Sciatic nerve (tissue), 2 donors: ENCODE data around the gene DOCK2. TPM values are rescaled to one million over a fixed set of nuclear protein-coding genes. Genes with fewer than 3 reads are reported as not detected.
"Not testable (repeated sequence)": the region's sequence is repeated elsewhere in the genome, so short reads cannot be mapped to it uniquely, and the experiment has no call there.

Source experiments
- ATAC-seq: fragments of 200-7000 bp; cut with Tn5 transposase; one replicate; pipeline ENCODE4 v1.9.1; 2020; ENCODE audit warnings: mild to moderate bottlenecking, moderate library complexity
- DNase-seq: peaks from one replicate; pipeline ENCODE4 v3.0.0-alpha.2; 2020; ENCODE audit warnings: low spot score
- intact Hi-C: fragments of 100-400 bp; cut with DNase I; formaldehyde crosslinking; loops from one replicate; pipeline ENCODE4 v1.14.2; 2022
- total RNA-seq: library from RNA; stranded (reverse); fragmentation: NEBNext Ultra II Directional; extraction: Animal tissue kit (Norgen Biotek cat#: 25700); gene quantifications from one replicate; pipeline ENCODE4 v1.2.1, GENCODE V29; 2021
- donor health status: DM: no; HTN: no; CAD: no.
- donor health status: DM: no; HTN: no; CAD: no.

The DOCK2 gene
- total RNA-seq, 1 donor from 2014 or later, result 32.9 TPM

- intact Hi-C loops, result no loop called here
- ATAC-seq, result no peak
- DNase-seq, result no peak
These were observed 162.0 kb downstream of the DOCK2 start for GRCh38 chr5:169798906-169799660.

GRCh38 chr5:169801324-169801777 lies 164.3 kb downstream of the DOCK2 start:
- intact Hi-C loops, result no loop called here
- DNase-seq (no peak), ATAC-seq (no peak)

GRCh38 chr5:169801781-169802180 lies 164.7 kb downstream of the DOCK2 start:
- DNase-seq, result no peak
- ATAC-seq, result no peak
- intact Hi-C loops, result no loop called here

GRCh38 chr5:169803077-169803981 lies 166.3 kb downstream of the DOCK2 start:
- intact Hi-C loops, result no loop called here
- DNase-seq (no peak), ATAC-seq (peak; percentile 32)

- ATAC-seq (no peak), DNase-seq (no peak)
- intact Hi-C loops, result loop anchor here (5.0 kb wide), 1 partner anchor 1718 kb away; no protein-coding TSS in a partner anchor
These were observed 167.8 kb downstream of the DOCK2 start for GRCh38 chr5:169804861-169805260.

GRCh38 chr5:169805527-169805934 lies 168.5 kb downstream of the DOCK2 start:
- ATAC-seq, result no peak
- intact Hi-C loops, result loop anchor here (5.0 kb wide), 1 partner anchor 1718 kb away; no protein-coding TSS in a partner anchor
- no peak for DNase-seq

GRCh38 chr5:169805937-169806700 lies 169.0 kb downstream of the DOCK2 start:
- DNase-seq (no peak), ATAC-seq (no peak)
- intact Hi-C loops, result loop anchor here (5.0 kb wide), 1 partner anchor 1719 kb away; no protein-coding TSS in a partner anchor

- DNase-seq (no peak), ATAC-seq (no peak)
- intact Hi-C loops, result loop anchor here (5.0 kb wide), 1 partner anchor 1721 kb away; no protein-coding TSS in a partner anchor
These were observed 171.1 kb downstream of the DOCK2 start for GRCh38 chr5:169808118-169808581.

GRCh38 chr5:169808880-169809279 lies 171.8 kb downstream of the DOCK2 start:
- intact Hi-C loops, result loop anchor here (5.0 kb wide), 1 partner anchor 1722 kb away; no protein-coding TSS in a partner anchor
- ATAC-seq, DNase-seq: not testable (repeated sequence)

GRCh38 chr5:169809281-169809680 lies 172.2 kb downstream of the DOCK2 start:
- no peak for DNase-seq
- no peak for ATAC-seq
- intact Hi-C loops, result loop anchor here (5.0 kb wide), 1 partner anchor 1722 kb away; no protein-coding TSS in a partner anchor

GRCh38 chr5:169810524-169810923 lies 173.4 kb downstream of the DOCK2 start:
- no peak for DNase-seq
- intact Hi-C loops, result no loop called here
- ATAC-seq, result no peak

GRCh38 chr5:169811023-169811422 lies 173.9 kb downstream of the DOCK2 start:
- intact Hi-C loops, result no loop called here
- DNase-seq, result no peak
- no peak for ATAC-seq

- intact Hi-C loops, result no loop called here
- ATAC-seq, result no peak
- no peak for DNase-seq
These were observed 174.6 kb downstream of the DOCK2 start for GRCh38 chr5:169811680-169812079.

- intact Hi-C loops, result no loop called here
- ATAC-seq, result no peak
- no peak for DNase-seq
These were observed 175.7 kb downstream of the DOCK2 start for GRCh38 chr5:169812786-169813185.

- no peak for ATAC-seq
- intact Hi-C loops, result no loop called here
- DNase-seq, result no peak
These were observed 177.0 kb downstream of the DOCK2 start for GRCh38 chr5:169814045-169814444.

GRCh38 chr5:169814522-169814921 lies 177.4 kb downstream of the DOCK2 start:
- intact Hi-C loops, result no loop called here
- no peak for ATAC-seq
- DNase-seq, result no peak

- intact Hi-C loops, result no loop called here
- ATAC-seq (no peak), DNase-seq (no peak)
These were observed 180.0 kb downstream of the DOCK2 start for GRCh38 chr5:169817031-169817430.

- ATAC-seq (no peak), DNase-seq (no peak)
- intact Hi-C loops, result no loop called here
These were observed 189.5 kb downstream of the DOCK2 start for GRCh38 chr5:169826618-169827017.

- DNase-seq (no peak), ATAC-seq (no peak)
- intact Hi-C loops, result no loop called here
These were observed 190.7 kb downstream of the DOCK2 start for GRCh38 chr5:169827769-169828168.
